ENCODE measurements around the gene PI4K2B. TPM values are rescaled to one million over a fixed set of nuclear protein-coding genes. Genes with fewer than 3 reads are reported as not detected.

The PI4K2B gene
- total and polyA plus RNA-seq, 2 of the 8 experiments (the other 6 are each of a cell fraction or from before 2014, with no cell fraction given) = 3.0 to 16.2 TPM

DNA sequence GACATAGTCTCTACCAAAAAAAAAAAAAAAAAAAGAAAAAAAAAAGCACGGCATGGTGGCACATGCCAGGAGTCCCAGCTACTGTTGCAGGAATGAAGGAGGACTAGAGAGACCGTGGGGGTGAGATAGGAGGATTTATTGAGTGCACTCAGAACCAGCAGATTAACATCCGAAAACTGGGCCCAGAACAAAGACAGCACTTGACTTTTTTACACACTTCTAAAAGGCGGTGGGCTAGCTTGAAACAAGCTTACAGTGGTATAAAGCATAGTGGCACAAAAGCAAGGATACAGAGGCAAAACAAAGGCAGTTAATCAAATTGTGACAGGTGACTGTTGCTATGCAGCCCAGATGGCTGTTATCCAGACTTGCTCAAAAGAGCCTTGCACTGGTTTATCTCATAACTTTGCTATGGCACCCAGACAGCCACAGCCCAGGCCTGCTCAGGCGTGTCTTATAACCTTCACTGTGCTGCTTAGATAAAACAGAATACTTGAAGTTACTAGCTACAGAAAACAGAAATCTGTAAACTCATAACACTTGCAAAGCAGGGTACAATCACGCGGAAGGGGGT, 9.9 kb upstream of the PI4K2B start (continued):
- TF ChIP-seq EP300 (IDR thresholded peaks at IDR 0.05; ENCODE audit: borderline replicate concordance in 1 of 2, low read depth in 2 of 2, low read length in 2 of 2) (peak; percentile 39 to 88; a peak in 1 of 3 replicates), CTBP2 (IDR thresholded peaks at IDR 0.05; ENCODE audit: borderline replicate concordance, insufficient read depth, insufficient read length, low read length) (no peak), NANOG (IDR thresholded peaks at IDR 0.05; ENCODE audit: insufficient read depth, low read depth, low read length, poor library complexity, severe bottlenecking) (no peak), SP1 (IDR thresholded peaks at IDR 0.05; ENCODE audit: low read depth, low read length) (no peak), JUND (IDR thresholded peaks at IDR 0.05; ENCODE audit: low read length) (no peak), CBX8 (IDR thresholded peaks at IDR 0.05; ENCODE audit: borderline replicate concordance, low read depth, low read length) (no peak), KDM1A (IDR thresholded peaks at IDR 0.05; ENCODE audit: borderline replicate concordance, low read length) (peak; percentile 42; the same call in 1 of the 2 replicates), ZNF274 (IDR thresholded peaks at IDR 0.05; ENCODE audit: borderline replicate concordance, extremely low read depth, low read length) (no peak), GABPA (IDR thresholded peaks at IDR 0.05; ENCODE audit: borderline replicate concordance, insufficient read depth, low read length) (no peak), YY1 (IDR thresholded peaks at IDR 0.05; ENCODE audit: low read depth, low read length) (peak; percentile 58; the same call in 1 of the 2 replicates), CEBPB (IDR thresholded peaks at IDR 0.05; ENCODE audit: low read depth, low read length) (no peak), SIRT6 (IDR thresholded peaks at IDR 0.05; ENCODE audit: low read length) (no peak), EZH2 (IDR thresholded peaks at IDR 0.05; ENCODE audit: low read depth, low read length, severe bottlenecking) (no peak), TEAD4 (IDR thresholded peaks at IDR 0.05; ENCODE audit: low read depth, low read length) (no peak), EGR1 (IDR thresholded peaks at IDR 0.05; ENCODE audit: borderline replicate concordance, low read depth, low read length) (0 out of 2 replicates have a peak, but pooled peaks have one; percentile 17), NRF1 (IDR thresholded peaks at IDR 0.05; ENCODE audit: low read depth, low read length) (no peak), CTCF (IDR thresholded peaks at IDR 0.05; ENCODE audit: control extremely low read depth in 1 of 3, insufficient read depth in 1 of 3, low read depth in 1 of 3, low read length in 3 of 3) (no peak), SAP30 (IDR thresholded peaks at IDR 0.05; ENCODE audit: insufficient read depth, insufficient replicate concordance, low read length) (no peak), CHD2 (IDR thresholded peaks at IDR 0.05; ENCODE audit: low read length) (no peak), RXRA (IDR thresholded peaks at IDR 0.05; ENCODE audit: insufficient read depth, low read depth, low read length) (no peak)
- TF ChIP-seq, protein P1, sequence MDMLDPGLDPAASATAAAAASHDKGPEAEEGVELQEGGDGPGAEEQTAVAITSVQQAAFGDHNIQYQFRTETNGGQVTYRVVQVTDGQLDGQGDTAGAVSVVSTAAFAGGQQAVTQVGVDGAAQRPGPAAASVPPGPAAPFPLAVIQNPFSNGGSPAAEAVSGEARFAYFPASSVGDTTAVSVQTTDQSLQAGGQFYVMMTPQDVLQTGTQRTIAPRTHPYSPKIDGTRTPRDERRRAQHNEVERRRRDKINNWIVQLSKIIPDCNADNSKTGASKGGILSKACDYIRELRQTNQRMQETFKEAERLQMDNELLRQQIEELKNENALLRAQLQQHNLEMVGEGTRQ (IDR thresholded peaks at IDR 0.05; ENCODE audit: low read length) = no peak

Measured in H1 (cell line).